Stimulated activated CD4-positive, alpha-beta T cell treated with anti-CD3 and anti-CD28 coated beads, Interleukin-2, amount 100 ng/mL, for 4 hours (primary cell): ENCODE data around the gene ABCC2.
"Not testable (repeated sequence)": the region's sequence is repeated elsewhere in the genome, so short reads cannot be mapped to it uniquely, and the experiment has no call there.

ENCODE experiments used
- DNase-seq: peaks from one replicate; pipeline ENCODE4 v3.0.0-alpha.2; 2020; ENCODE audit warnings: low read depth

Gene ABCC2

DNA sequence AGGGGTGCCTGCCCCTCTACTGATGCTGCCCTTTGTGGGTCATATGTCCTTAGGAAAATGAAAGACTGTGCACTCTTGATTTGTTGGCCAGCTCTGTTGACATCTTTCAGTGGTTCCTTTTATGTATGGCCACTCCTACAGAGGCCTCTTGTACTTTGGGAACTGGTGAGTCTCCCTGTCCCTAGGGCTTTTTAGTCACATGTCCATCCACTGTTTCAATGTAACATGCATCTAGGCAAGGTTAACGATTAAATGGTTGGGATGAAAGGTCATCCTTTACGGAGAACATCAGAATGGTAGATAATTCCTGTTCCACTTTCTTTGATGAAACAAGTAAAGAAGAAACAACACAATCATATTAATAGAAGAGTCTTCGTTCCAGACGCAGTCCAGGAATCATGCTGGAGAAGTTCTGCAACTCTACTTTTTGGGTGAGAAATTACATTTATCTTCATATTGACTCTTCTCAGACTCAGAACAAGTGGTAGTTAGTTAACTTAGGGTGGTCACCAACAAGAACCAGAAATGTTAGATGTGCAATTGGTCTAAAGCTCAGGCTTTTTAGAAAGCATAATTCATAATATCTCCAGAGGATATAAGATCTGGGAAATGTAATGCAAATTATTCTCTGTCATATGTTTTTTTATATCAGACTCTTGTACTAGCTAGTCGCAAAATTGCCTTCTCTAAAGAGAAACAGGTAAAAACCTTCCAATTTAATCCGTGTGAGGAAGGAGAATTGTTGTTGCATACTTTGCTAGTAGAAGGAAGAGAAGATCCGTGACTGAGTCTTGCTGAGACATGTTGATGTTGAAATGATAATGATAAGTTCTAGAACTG lies at the start of gene ABCC2:
Gene ABCC2, plus strand, starts transcription at position 194 of the 840 bp plus-strand sequence. Its CDS starts 205 bp downstream, at position 399.
- DNase-seq = no peak

DNA sequence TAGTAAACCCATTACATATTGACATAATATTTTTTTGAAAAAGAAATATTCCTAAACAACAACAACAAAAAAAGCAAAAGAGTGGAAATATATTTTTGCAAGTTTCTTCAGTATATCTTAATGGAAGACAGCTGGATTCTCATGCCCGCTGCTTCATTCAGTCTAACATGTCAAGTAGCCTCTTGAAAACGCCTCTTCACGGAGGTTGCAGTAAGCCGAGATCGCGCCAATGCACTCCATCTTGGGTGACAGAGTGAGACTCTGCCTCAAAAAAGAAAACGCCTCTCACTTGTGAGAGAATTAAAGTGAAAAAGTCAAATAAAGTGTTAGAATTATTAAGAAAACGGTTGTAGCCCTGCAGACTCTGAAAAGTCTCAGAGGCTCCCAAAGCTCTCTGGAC lies 49.1 kb upstream of the ABCC2 start:
- no peak for DNase-seq

DNA sequence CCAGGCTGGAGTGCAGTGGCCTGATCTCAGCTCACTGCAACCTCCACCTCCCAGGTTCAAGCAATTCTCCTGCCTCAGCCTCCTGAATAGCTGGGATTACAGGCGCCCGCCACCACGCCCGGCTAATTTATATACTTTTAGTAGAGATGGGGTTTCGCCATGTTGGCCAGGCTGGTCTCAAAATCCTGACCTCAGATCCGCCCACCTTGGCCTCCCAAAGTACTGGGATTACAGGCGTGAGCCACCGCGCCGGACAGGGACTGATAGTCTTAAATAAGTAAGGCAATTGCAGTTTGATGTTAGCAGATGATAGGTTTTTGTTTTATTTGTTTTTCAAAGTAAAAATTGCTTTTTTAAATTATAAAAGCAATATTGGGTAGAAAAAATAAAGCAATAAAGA lies 48.3 kb upstream of the ABCC2 start:
- DNase-seq = not testable (repeated sequence)

DNA sequence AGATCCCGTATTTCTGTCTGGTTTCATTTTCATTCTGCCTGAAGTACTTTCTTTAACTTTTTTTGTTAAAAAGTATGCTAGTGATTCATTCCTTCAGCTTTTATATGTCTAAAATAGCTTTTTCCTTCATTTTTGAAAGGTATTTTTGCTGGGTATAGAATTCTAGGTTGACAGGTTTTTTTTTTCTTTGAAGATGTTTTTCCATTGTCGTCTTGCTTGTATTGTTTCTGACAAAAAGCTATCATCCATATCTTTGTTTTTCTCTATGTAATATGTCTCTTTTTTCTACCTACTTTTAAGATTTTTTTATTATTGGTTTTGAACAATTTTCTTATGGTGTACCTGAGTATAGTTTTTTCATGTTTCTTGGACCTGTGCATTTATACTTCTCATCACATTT lies 42.2 kb upstream of the ABCC2 start:
- no peak for DNase-seq

DNA sequence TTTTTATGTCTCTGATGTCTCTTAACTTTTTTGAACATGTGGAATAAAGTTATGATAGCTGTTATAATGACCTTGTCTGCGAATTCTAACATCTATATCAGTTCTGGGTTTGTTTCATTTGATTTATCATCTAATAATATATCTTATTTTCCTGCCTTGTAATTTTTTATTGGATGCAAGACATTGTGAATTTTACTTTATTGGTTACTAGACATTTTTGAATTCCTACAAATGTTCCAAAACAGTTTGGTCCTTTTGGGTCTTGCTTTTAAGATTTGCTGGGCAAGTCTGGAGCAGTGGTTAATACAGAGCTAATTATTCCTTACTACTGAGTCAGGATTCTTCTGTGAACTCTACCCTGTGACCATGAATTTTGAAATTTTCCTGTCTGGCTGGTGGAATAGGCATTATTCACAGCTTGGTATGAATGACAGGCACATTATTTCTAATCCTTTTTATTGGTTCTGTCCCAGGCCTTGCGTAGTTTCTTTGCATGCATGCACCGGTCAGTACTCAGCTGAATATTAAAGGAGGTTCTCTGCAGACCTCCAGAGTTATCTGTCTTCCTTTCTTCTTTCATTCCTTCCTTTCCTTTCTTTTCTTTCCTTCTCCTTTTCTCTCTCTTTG lies 41.4 kb upstream of the ABCC2 start:
- no peak for DNase-seq

DNA sequence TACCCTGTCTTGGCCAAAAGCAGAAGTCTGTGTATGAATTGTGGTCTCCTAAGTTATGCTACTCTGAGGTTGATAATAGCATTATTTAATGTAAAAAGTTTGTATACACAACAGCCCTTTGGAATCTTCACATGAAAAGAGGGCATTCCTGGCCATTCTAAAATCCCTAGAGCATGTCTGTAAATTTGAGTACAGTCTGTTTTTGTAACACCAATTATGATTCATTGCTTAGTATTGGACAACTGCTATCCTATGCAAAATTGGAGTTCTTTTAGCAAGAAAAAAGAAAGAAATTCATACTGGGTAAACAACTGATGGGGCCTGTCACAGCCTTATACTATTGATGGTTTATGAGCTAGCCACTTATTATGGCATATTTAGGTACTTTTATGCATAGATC lies 40.2 kb upstream of the ABCC2 start:
- no peak for DNase-seq

DNA sequence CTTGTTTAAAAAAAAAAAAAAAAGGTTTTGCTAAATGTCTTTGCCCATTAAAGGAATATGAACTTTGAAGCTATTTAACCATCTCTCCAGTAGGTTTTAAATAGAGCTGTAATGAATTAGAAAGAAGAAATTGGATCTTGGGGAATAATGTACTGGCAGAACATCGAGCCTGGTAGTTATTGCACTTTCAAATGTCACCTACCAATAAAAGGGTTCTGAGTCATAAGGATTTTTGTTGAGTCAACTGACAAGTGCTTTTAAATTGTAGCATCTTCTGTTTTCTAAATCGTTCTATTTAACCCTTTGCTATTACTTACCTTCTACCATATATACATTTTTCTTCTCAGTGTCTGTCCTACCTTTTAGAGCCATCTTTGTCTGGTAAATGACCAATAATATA lies 39.7 kb upstream of the ABCC2 start:
- DNase-seq = no peak

DNA sequence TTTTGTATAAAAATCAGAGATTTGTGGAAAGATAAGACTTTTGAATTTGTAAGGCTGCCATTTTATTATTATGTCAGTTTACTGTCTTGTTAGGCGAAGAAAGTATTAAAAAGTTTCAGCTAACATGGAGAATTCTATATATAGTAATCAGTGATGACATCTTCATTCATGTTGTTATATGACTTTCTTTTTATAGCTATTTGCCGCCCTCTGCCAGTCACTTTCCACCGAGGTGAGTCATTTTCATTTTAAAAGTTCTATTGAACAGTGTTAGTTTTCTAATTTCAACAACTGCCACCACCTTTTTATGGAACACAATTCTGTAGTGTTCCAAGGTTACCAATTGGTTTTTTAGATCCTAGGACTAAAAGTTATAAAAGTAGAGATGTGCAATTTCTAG lies 38.6 kb upstream of the ABCC2 start:
- no peak for DNase-seq

DNA sequence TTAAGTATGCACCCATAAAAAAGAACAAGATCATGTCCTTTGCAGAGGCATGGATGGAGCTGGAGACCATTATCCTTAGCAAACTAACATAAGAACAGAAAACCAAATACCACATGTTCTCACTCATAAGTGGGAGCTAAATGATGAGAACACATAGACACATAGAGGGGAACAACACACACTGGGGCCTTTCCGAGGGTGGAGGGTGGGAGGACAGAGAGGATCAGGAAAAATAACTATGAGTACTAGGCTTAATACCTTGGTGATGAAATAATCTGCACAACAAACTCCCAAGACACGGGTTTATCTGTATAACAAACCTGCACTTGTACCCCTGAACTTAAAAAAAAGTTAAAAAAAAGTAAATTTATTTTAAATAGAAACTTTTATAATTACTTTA lies 36.3 kb upstream of the ABCC2 start:
- not testable (repeated sequence) for DNase-seq

DNA sequence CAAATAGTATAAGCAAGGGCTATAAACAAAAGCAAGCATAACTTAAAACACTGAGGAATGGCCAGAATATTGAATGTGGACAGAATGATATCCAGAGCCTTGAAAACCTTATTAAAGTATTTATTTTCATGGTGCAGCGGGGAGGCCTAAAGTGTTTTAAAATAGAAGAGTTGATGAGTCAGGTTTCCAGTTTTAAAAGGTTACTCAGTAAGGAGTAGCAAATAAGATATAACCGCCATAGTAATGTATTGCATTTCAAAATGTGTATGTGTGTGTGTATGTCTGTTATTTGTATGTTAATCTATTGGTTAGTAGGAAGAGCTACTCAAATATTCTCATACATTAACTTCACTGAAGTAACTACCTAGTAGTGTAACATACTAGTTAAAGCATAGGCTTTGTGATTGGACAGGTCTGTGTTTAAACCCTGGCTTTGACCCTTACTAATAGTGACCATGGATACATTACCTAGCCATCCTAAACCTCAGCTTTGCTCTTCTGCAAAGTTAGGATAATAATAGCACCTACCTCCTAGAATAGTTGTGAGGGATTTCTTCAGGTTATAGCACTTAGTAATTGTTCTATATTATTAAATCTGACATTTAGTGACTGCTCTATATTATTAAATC lies 33.5 kb upstream of the ABCC2 start:
- no peak for DNase-seq

DNA sequence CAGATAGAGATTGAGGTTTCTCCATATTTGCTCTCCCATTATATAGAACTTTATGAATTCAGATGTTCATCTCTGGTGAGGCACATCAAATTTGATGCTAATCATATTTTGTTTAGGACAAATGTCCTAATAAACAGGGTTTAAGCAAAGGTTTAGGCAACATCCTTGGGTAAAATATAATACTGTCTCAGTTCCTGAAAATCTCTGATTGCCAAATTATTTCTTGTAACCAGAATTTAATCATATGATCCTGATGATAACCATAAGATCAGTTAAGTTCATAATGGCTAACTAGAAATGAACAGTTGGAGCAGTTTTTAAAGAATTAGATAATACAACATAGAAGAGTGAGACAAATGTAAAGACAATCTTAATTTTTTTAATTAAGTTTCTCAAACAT lies 31.8 kb upstream of the ABCC2 start:
- DNase-seq = no peak

DNA sequence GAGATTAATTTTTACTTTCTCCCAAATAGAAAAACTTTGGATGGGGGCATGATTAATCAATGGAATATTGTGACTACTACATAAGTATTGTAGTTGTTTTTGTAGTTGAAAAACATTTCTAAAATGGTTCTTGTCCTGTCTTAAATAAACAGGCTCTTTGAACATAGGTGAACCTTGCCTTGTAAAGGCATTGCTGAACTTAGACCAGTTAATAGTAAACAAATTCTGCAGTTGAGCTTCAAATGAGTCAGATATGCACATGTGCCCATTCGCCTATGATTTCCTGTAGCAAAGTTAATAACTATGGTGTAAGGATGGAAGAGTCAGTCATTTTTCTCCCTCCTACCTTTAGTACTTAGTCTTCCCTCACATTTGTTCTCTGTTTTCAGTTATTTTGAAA lies 27.8 kb upstream of the ABCC2 start:
- no peak for DNase-seq

DNA sequence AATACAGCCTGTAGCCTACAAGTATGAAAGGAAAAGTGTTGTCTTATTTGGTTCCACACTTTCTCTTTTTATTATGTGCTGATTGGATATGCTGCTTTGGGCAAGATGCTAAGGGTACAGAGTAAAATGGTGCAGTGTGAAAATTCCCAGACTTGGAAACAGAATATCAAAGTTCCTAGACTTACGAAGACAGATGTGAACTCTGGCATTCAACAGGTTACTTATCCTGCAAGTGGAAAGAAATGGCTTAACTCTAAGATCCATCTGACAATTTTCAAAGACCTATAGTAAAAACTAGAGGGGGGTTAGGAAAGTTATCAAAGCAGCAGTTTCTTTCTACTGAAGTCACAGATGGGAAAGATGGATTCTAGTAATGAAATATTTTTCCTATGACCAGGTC lies 26.3 kb upstream of the ABCC2 start:
- no peak for DNase-seq

DNA sequence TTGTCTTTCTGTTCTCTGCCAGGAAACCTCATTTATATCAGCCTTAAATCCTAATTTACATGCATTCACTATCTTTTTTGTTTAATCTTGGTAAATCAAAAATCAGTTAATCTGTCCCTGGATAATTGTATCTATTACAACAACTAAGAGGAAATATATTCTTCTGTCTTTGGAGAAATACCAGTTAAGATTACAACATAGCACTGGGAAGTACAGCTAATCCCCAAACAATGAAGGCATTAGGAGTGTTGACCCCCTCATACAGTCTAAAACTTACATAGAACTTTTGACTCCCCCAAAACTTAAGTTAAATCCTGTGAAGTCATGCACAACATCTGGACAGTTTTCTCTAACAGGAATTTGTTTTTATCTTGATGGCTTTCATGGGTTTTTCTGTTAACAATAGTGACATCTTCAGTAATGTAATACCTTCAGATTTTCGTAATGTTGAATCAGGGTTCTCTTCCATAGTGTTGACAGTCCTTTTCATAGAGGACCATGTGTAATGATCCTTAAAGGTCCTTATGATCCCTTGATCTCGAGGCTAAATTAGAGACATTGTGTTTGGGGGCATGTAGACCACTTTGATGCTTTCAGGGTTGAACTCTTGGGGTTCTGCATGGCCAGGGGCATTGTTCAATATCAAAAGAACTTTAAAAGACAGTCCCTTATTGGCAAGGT lies 24.1 kb upstream of the ABCC2 start:
- DNase-seq = no peak

DNA sequence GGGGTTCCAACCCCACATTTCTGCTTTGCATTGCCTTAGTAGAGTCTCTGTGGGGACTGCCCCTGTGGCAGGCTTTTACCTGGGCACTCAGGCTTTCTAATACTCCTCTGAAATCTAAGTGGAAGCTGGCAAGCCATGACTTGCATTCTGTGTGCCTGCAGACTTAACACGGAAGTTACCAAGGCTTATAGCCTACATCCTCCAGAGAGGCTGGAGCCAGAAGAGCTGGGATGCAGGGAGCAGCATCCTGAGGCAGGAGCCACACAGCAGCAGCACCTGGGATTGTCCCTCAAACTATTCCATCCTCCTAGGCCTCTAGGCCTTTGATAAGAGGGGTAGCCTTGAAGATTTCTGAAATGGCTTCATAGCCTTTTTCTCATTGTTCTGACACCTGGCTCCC lies 22.1 kb upstream of the ABCC2 start:
- DNase-seq = no peak

DNA sequence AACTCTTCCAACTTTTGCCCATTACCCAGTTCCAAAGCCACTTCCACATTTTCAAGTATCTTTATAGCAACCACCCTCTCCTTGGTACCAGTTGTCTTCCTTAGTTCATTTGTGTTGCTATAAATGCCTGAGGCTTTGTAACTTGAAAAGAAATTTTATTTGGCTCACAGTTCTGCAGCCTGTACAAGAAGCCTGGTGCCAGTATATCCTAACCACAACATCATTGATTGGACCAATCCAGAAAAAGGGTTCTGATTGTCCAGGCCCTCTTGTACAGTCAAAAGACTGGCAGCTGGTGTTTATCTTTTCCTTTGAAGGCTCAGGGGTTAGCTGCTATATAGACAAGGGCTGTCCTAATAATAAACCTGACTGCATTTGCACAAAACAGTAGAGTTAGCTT lies 21.1 kb upstream of the ABCC2 start:
- no peak for DNase-seq

DNA sequence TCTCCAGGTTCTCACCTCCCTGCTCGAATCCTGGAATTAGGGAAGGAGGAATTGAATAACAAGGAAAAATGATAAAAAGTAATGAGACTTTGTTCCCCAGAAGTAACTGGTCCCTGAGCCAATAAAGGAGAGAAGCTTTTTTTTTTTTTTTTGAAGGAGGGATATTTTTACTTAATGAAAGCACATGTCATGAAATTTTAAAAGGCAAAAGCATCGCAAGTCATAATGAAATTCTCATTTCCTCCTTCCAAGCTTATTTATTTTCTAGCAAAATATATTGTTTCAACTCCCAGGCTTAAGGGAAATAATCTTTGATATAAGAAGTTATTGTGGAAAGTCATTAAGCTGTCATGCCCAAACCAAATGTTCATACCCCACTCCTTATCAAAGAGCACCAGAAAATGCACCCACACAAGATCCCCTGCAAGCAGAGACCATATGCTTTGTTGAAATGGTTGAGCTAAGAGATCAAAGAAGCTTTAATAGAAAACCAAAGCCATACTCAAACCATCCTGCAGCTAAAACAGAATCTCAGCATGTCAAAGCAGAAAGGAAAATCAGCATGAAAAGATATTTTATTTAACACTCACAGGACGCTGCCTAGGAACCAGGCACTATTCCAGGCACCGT lies 16.7 kb upstream of the ABCC2 start:
- no peak for DNase-seq

DNA sequence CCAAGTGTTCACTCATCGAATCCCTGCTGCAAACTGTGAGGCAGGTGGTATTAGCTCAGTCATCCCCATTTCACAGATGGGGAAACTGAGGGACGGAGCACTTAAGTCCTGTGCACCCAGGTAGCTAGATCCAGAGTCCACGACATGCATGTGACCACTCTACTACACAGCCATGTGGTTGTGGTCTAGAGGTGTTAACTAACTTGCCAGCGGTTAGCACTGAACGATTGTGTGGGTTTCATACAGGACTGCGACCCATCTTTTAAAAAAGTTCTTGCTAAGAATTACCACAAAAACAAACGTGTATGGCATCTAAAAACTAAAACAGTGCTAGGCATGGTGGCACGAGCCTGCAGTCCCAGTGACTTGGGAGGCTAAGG lies 16.1 kb upstream of the ABCC2 start:
- no peak for DNase-seq

DNA sequence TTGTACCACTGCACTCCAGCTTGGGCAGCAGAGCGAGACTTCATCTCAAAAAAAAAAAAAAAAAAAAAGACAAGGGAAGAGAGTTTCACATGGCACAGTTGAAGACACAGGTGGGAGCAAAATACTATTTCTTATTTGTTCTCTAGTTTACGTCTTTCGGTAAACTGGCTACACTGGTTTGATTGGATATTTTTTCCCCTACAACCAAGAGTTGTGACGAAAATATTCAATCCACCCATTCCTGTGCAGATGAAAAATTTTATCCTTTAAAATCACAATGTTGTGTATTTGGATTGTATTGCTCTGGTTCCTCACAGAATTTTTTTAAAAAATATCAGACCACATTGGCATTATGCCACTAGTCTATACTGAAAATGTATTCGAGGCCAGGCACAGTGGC lies 14.5 kb upstream of the ABCC2 start:
- DNase-seq = no peak

DNA sequence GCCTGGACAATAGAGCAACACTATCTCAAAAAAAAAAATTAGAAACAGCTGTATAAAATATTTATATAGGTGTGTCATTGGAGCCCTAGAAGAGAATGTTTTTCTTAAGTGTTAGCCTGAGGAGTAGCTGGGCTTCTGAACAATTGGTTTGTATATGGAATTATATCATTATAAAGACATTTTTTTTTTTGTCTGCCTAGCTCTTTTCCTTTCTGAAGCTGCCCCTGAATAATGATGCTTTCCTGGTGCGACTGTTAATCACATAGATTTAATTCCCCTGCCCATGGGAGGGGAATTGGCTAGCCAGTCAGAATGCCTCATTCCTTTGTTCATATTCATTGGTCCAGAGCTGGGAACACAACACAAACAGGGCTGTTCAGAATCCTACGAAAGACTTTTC lies 13.9 kb upstream of the ABCC2 start:
- no peak for DNase-seq

DNA sequence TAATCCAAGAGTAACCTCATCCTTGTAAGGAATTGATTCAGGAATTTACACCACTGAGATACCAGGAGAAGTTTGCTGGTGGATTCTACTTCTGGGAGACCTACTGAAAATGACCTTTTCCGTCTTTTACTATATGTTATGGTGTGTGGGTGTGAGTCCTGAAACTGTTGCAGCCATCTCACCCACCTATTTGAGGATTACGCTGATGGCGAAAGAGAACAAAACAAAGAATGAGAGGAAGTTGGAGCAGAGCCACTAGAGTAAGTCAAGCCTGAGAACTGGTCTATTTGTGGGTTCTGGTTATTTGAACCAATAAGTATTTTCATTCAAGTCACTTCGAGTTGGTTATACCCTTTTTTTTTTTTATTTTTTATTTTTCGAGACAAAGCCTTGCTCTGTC lies 12.7 kb upstream of the ABCC2 start:
- DNase-seq = no peak

DNA sequence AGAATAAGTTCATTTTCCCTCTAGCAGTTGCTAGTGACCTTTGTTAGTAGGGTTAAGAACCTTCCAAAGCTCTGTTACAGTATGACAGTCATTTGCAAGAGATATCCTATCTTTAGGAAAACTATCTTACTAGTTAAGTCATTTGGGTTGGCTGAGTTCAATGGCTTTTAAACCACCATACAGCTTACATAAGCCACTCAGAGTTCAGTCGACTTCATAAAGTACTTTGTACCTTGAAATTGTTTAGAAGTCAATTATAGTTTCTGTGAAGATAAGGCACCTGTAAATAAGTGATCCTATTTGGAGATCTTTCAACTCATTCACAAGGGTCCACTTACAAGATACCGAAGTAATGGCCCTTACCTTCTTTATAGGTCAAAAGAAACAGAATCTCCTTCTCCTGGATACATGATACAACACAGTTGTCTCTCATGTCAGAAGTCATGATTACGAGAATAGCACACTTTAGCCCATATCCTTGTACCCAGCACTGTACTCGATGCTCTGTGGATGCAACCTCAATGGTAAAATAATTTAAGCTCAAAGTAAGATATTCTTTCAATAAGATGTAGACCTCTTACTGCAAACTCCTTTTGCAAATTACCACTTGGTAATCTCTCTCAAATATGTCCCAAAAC lies 11.9 kb upstream of the ABCC2 start:
- no peak for DNase-seq
